Subcutaneous adipose tissue (tissue), 4 donors: Measurements from ENCODE around the gene ARHGEF33. TPM values are rescaled to one million over a fixed set of nuclear protein-coding genes. Genes with fewer than 3 reads are reported as not detected.

Experiments used
- total RNA-seq, 4 donors: library from RNA; depleted of rRNA; stranded (reverse); fragments of >200 nt; gene quantifications; one replicate each; pipeline ENCODE4 v1.1.0, GENCODE V29; 2016
- TF ChIP-seq, protein P1 (sequence below): fragments of 450-650 bp; IDR thresholded peaks from one replicate; pipeline ENCODE4 v1.5.1; 2016; ENCODE audit warnings: low read depth, mild to moderate bottlenecking, control low read depth, antibody characterized with exemption, moderate library complexity

Gene ARHGEF33
- total RNA-seq, 4 donors from 2014 or later = 0.38 to 3.1 (median 1.1) TPM

DNA sequence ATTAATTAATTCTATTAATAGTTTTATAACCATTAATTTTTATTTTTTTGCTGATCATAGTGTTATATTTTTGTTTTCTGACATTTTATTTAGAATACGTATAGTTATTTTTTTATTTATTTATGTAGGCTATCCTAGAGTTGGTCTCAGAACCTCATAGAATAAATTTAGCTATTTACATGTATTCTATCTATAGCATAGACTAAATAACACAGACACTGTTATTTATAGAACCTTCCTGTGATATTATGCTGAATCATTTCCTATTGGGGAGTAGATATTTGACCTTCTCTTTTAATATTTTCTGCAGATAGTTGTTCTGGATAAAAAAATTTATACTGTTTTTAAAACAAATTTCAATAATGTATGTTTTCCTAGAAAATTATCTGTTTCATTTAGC lies 20.2 kb downstream of the ARHGEF33 start:
- TF ChIP-seq, protein P1, sequence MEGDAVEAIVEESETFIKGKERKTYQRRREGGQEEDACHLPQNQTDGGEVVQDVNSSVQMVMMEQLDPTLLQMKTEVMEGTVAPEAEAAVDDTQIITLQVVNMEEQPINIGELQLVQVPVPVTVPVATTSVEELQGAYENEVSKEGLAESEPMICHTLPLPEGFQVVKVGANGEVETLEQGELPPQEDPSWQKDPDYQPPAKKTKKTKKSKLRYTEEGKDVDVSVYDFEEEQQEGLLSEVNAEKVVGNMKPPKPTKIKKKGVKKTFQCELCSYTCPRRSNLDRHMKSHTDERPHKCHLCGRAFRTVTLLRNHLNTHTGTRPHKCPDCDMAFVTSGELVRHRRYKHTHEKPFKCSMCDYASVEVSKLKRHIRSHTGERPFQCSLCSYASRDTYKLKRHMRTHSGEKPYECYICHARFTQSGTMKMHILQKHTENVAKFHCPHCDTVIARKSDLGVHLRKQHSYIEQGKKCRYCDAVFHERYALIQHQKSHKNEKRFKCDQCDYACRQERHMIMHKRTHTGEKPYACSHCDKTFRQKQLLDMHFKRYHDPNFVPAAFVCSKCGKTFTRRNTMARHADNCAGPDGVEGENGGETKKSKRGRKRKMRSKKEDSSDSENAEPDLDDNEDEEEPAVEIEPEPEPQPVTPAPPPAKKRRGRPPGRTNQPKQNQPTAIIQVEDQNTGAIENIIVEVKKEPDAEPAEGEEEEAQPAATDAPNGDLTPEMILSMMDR = no peak

GRCh38 chr2:38911191-38911590 lies 21.5 kb downstream of the ARHGEF33 start:
- TF ChIP-seq, protein P1 = no peak

DNA sequence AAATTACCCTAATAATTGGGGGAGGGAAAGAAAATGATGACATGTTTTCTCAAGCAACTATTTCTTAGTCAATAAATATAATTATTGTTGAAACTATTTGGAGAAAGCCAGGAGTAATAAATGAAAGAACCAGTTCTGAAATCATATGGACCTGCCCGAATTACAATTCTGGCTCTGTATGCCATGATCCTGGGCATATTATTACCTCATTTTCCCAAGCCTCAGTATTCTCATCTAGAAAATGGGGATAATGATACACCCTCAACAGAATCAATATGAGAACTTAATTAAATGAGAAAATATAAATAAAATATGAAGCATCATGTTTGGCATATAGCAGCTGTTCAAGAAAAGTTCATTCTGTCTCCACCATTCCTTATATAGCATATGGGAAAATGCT lies 22.9 kb downstream of the ARHGEF33 start:
- TF ChIP-seq, protein P1 = no peak

GRCh38 chr2:38922389-38922788 lies 32.7 kb downstream of the ARHGEF33 start:
- TF ChIP-seq, protein P1 = no peak

DNA sequence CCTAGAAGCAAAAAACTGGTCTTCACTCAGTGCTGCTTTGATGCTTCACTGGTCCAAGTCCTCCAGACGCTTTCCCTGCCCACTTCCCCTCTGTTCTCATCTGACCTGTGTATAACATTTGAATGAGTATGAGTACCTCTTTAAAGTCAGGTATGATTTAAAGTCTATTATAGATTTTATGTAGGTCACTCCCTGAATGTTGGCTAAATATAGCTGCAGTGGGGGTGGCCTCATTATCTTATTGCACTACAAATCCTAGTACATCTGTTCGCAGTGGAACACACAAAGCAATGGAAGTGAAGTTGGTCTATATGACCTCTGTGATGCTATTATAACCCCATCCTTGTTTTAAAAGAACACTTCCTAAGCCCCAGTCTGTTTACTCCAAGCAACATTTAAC lies 33.2 kb downstream of the ARHGEF33 start:
- TF ChIP-seq, protein P1 = no peak

GRCh38 chr2:38925982-38926381 lies 36.3 kb downstream of the ARHGEF33 start:
- TF ChIP-seq, protein P1 = no peak

DNA sequence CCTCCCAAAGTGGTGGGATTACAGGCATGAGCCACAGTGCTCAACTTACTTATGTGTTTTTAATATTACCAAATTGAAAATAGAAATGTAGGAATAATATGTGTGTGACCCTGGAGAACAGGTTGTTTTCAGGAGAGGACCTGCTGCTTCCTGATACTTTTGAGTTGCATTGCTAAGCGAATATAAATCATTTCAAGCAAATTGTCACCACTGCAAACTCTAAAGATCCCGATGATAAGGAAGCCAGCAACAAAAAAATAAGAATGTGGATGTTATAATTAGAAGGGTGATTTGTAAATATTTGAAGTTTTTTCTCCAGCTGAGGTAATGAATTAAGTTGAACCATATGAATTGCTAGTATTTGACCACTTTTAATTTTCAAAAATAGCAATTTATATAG lies 40.9 kb downstream of the ARHGEF33 start:
- TF ChIP-seq, protein P1 = no peak
